Islet precursor cell (in vitro differentiated cells): ENCODE measurements around the gene LRRC15.

Source experiments
- DNase-seq: peaks from one replicate; pipeline ENCODE4 v3.0.0-alpha.2; 2018

LRRC15 gene

GRCh38 chr3:194384569-194385001 lies 15.0 kb upstream of the LRRC15 start:
- no peak for DNase-seq

- DNase-seq: no peak
These were observed 14.6 kb upstream of the LRRC15 start for GRCh38 chr3:194384156-194384555.

- DNase-seq: no peak
These were observed 13.9 kb upstream of the LRRC15 start for GRCh38 chr3:194383276-194383940.

GRCh38 chr3:194382892-194383223 lies 13.3 kb upstream of the LRRC15 start:
- DNase-seq: no peak

GRCh38 chr3:194382196-194382891 lies 12.8 kb upstream of the LRRC15 start:
- no peak for DNase-seq

GRCh38 chr3:194381460-194381875 lies 11.9 kb upstream of the LRRC15 start:
- peak; percentile 53 for DNase-seq

- no peak for DNase-seq
These were observed 10.8 kb upstream of the LRRC15 start for GRCh38 chr3:194380326-194380725.

- DNase-seq: peak; percentile 34
These were observed 10.1 kb upstream of the LRRC15 start for GRCh38 chr3:194379651-194380050.

GRCh38 chr3:194379231-194379630 lies 9.7 kb upstream of the LRRC15 start:
- DNase-seq: peak; percentile 17

- no peak for DNase-seq
These were observed 8.2 kb upstream of the LRRC15 start for GRCh38 chr3:194377708-194378107.

- DNase-seq: no peak
These were observed 6.7 kb upstream of the LRRC15 start for GRCh38 chr3:194376241-194376560.

- no peak for DNase-seq
These were observed 6.1 kb upstream of the LRRC15 start for GRCh38 chr3:194375473-194376240.

- no peak for DNase-seq
These were observed 5.4 kb upstream of the LRRC15 start for GRCh38 chr3:194374935-194375334.

GRCh38 chr3:194373899-194374298 lies 4.4 kb upstream of the LRRC15 start:
- no peak for DNase-seq

- DNase-seq: no peak
These were observed 3.5 kb upstream of the LRRC15 start for GRCh38 chr3:194373028-194373427.

- DNase-seq: peak; percentile 73
These were observed 1.2 kb upstream of the LRRC15 start for GRCh38 chr3:194370753-194371152.

GRCh38 chr3:194368918-194369317 lies 625 bp downstream of the LRRC15 start:
- no peak for DNase-seq

GRCh38 chr3:194367992-194368841 lies 1.3 kb downstream of the LRRC15 start:
- DNase-seq: peak; percentile 81

GRCh38 chr3:194365978-194366490 lies 3.5 kb downstream of the LRRC15 start:
- no peak for DNase-seq

- DNase-seq: no peak
These were observed 4.0 kb downstream of the LRRC15 start for GRCh38 chr3:194365526-194365925.

GRCh38 chr3:194364652-194365434 lies 4.7 kb downstream of the LRRC15 start:
- DNase-seq: peak; percentile 97

- no peak for DNase-seq
These were observed 5.3 kb downstream of the LRRC15 start for GRCh38 chr3:194364314-194364651.
